DND-41 (cell line): ENCODE measurements around the gene TOR3A.

Source experiments
- ATAC-seq: fragments of 200-7000 bp; cut with Tn5 transposase; 3 replicates; pipeline ENCODE4 v1.9.1; 2021; ENCODE audit warnings: low read depth; ENCODE audit not compliant: insufficient read depth
- DNase-seq: peaks from one replicate; pipeline ENCODE4 v3.0.0-alpha.2; 2020
- H2AFZ ChIP-seq: 2 replicates; pipeline ENCODE4 v1.6.0; 2012; ENCODE audit warnings: low read depth, low read length
- H3K27ac ChIP-seq: 2 replicates; pipeline ENCODE4 v1.5.1; 2012; ENCODE audit warnings: low read length, inconsistent platforms
- H3K27me3 ChIP-seq: fragments of 200-600 bp; sonication (generic); 2 replicates; pipeline ENCODE4 v1.6.0; 2012; ENCODE audit warnings: low read length, mild to moderate bottlenecking, inconsistent platforms; ENCODE audit not compliant: insufficient read depth, poor library complexity
- H3K36me3 ChIP-seq: 2 replicates; pipeline ENCODE4 v1.5.1; 2012; ENCODE audit warnings: low read length, inconsistent platforms; ENCODE audit not compliant: insufficient read depth
- H3K4me1 ChIP-seq: 2 replicates; pipeline ENCODE4 v1.5.1; 2012; ENCODE audit warnings: mild to moderate bottlenecking, low read length; ENCODE audit not compliant: insufficient read depth
- H3K4me2 ChIP-seq: 2 replicates; pipeline ENCODE4 v1.6.0; 2012; ENCODE audit warnings: mild to moderate bottlenecking, moderate library complexity, low read length, inconsistent platforms; ENCODE audit not compliant: insufficient read depth
- H3K4me3 ChIP-seq, 2 experiments: fragments of 200-600 bp in 1 of 2; shearing (Covaris generic) in 1 of 2; 2 replicates each; pipeline ENCODE4 v1.5.1; 2012 to 2016; ENCODE audit warnings: inconsistent platforms in 2 of 2, low read length in 2 of 2, mild to moderate bottlenecking in 2 of 2, low read depth in 1 of 2, moderate library complexity in 1 of 2
- H3K79me2 ChIP-seq: 2 replicates; pipeline ENCODE4 v1.6.0; 2012; ENCODE audit warnings: low read length, inconsistent platforms; ENCODE audit not compliant: insufficient read depth
- H3K9ac ChIP-seq: 2 replicates; pipeline ENCODE4 v1.6.0; 2012; ENCODE audit warnings: low read depth, mild to moderate bottlenecking, inconsistent platforms, low read length, moderate library complexity
- H3K9me3 ChIP-seq: 2 replicates; pipeline ENCODE4 v1.5.1; 2012; ENCODE audit warnings: low read length, moderate library complexity, mild to moderate bottlenecking, inconsistent platforms; ENCODE audit not compliant: insufficient read depth, severe bottlenecking
- H4K20me1 ChIP-seq: 2 replicates; pipeline ENCODE4 v1.6.0; 2012; ENCODE audit warnings: low read length; ENCODE audit not compliant: insufficient read depth
- CTCF ChIP-seq: IDR thresholded peaks from 2 replicates; pipeline ENCODE4 v1.5.1; 2012; ENCODE audit warnings: borderline replicate concordance, low read length, moderate library complexity, mild to moderate bottlenecking; ENCODE audit not compliant: poor library complexity, severe bottlenecking; ENCODE audit errors: extremely low read depth
- EZH2 ChIP-seq: IDR thresholded peaks from 3 replicates; pipeline ENCODE4 v1.6.1; 2012; ENCODE audit warnings: borderline replicate concordance, low read depth, mild to moderate bottlenecking, moderate library complexity, low read length, inconsistent platforms; ENCODE audit not compliant: severe bottlenecking

TOR3A gene

DNA sequence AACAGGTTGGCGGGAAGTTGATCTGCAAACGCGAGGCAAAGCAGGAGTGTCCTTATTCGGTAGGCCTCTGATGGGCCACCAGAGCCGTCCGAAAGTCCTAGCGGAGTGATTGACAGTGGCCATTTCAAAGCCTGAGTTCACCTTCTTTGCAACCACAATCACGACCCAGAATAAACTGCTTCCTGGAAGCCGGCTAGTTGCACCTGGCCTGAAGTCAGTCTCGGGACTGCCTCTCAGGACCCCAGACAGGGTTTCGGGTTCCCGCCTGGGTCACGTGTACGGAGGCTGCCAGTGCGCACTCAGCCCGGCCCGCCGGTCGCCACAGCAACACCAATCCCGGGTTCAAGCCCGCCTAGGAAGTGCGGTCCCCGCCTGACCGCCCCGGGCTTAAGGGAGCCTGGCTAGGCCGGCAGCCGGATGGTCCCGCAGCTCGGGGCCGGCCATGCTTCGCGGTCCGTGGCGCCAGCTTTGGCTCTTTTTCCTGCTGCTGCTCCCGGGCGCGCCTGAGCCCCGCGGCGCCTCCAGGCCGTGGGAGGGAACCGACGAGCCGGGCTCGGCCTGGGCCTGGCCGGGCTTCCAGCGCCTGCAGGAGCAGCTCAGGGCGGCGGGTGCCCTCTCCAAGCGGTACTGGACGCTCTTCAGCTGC, at the start of gene TOR3A:
Gene TOR3A, plus strand, starts transcription at position 384 of the 646 bp plus-strand sequence. Its CDS starts 59 bp downstream, at position 443.
- Histone ChIP-seq H3K36me3 (peaks cover 28% of the 10 kb centered on the region), H4K20me1 (peaks cover 23% of the 10 kb centered on the region), H3K27ac (peak within 1 kb of the TSS; percentile 91), H3K27me3 (no peaks in the 10 kb centered on the region), H2AFZ (peak within 1 kb of the TSS; percentile 87), H3K4me1 (peaks cover 44% of the 10 kb centered on the region), H3K4me2 (peak within 1 kb of the TSS; percentile 98), H3K9ac (peak within 1 kb of the TSS; percentile 98), H3K4me3 (peak within 1 kb of the TSS; percentile 90 to 91), H3K9me3 (no peaks in the 10 kb centered on the region), H3K79me2 (peaks cover 44% of the 10 kb centered on the region)
- DNase-seq (peak; percentile 89), ATAC-seq (peak; percentile 90)
- TF ChIP-seq EZH2 (no peak), CTCF (no peak)

- Histone ChIP-seq H3K27ac (no peak overlapping the region), H3K4me3 (no peak overlapping the region), H3K36me3 (no peaks in the 10 kb centered on the region), H3K4me2 (no peak overlapping the region), H2AFZ (no peak overlapping the region), H3K27me3 (no peaks in the 10 kb centered on the region), H3K9ac (no peak overlapping the region), H3K79me2 (peaks cover 76% of the 10 kb centered on the region), H3K9me3 (no peaks in the 10 kb centered on the region), H4K20me1 (peaks cover 28% of the 10 kb centered on the region; the same call in 1 of the 2 replicates), H3K4me1 (peaks cover 11% of the 10 kb centered on the region)
- no peak for TF ChIP-seq CTCF
- TF ChIP-seq EZH2, result no peak
- DNase-seq (no peak), ATAC-seq (no peak)
Measured at GRCh38 chr1:179034720-179035119, 47.1 kb upstream of the TOR3A start.

DNA sequence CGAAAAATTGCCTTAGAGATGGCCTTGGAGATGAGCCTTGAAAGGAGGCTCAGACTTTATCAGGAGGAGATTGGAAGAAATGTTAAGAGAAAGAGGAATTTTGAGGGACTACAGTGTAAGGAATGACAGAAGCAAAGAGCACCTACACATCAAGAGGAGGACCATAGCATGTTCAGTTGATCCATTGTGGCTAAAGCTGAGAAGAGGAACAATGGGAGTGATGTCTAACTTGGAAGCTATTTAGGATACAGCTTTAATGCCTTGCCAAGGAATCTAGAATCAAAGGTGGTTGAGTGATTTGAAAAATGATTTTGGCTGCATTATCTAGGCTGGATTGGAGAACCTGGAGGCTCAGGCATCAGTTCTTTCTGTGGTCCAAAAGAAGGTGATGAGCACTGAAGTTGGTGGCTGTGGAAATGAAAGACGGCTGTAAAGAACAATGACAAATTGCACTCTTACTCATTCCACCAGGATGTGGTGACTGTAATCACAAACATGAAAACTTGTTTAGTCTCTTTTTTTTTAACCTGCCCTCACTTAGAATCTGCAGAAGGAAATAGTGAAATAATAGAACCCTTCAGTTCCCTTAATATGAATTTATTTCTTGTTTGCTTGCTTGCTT, 44.9 kb upstream of the TOR3A start:
- Histone ChIP-seq H3K79me2 (peaks cover 60% of the 10 kb centered on the region), H3K27ac (no peak overlapping the region), H3K9me3 (no peaks in the 10 kb centered on the region), H3K4me2 (no peak overlapping the region), H3K9ac (no peak overlapping the region), H2AFZ (no peak overlapping the region), H3K4me1 (peaks cover 11% of the 10 kb centered on the region), H3K36me3 (peaks cover 1% of the 10 kb centered on the region; the same call in 1 of the 2 replicates), H3K4me3 (no peak overlapping the region), H3K27me3 (no peaks in the 10 kb centered on the region), H4K20me1 (peaks cover 28% of the 10 kb centered on the region; the same call in 1 of the 2 replicates)
- DNase-seq, result no peak
- TF ChIP-seq EZH2 (no peak), CTCF (no peak)
- ATAC-seq, result peak; percentile 33; the same call in 1 of the 3 replicates
